A549 (cell line): Measurements from ENCODE around the gene SENP5.

ENCODE experiments used
- BHLHE40 ChIP-seq: IDR thresholded peaks from 2 replicates; pipeline ENCODE4 v1.6.1; 2012; ENCODE audit warnings: low read depth, low read length, inconsistent platforms
- EP300 ChIP-seq, 2 experiments: fragments of >200 bp; sonication (Bioruptor Twin); formaldehyde crosslinking; IDR thresholded peaks; 2 replicates in 1 of 2; 3 replicates in 1 of 2; pipeline ENCODE4 v1.6.1; 2016 to 2017
- JUN ChIP-seq, 2 experiments: fragments of >200 bp; sonication (Bioruptor Twin); formaldehyde crosslinking; IDR thresholded peaks; 2 replicates in 1 of 2; 3 replicates in 1 of 2; pipeline ENCODE4 v1.6.1; 2016 to 2017
- POLR2A ChIP-seq: IDR thresholded peaks from 2 replicates; pipeline ENCODE4 v1.6.1; 2012; ENCODE audit warnings: mild to moderate bottlenecking, low read length
- TF ChIP-seq, protein P1 (sequence below): fragments of 250-450 bp; sonication (Bioruptor Pico); IDR thresholded peaks from 2 replicates; pipeline ENCODE4 v1.5.0; 2021; ENCODE audit warnings: mild to moderate bottlenecking, moderate library complexity, borderline replicate concordance
- TF ChIP-seq, protein P2 (sequence below): IDR thresholded peaks from 2 replicates; pipeline ENCODE4 v1.6.1; 2012
- TF ChIP-seq, protein P3 (sequence below): fragments of 450-650 bp; IDR thresholded peaks from 2 replicates; pipeline ENCODE4 v1.6.1; 2014; ENCODE audit warnings: antibody characterized with exemption
- TF ChIP-seq, protein P4 (sequence below): fragments of >200 bp; sonication (Bioruptor Twin); formaldehyde crosslinking; IDR thresholded peaks from 3 replicates; pipeline ENCODE4 v1.5.1; 2016
- TF ChIP-seq, protein P5 (sequence below): IDR thresholded peaks from 2 replicates; pipeline ENCODE4 v1.6.1; 2012; ENCODE audit warnings: low read depth, borderline replicate concordance

DNA sequence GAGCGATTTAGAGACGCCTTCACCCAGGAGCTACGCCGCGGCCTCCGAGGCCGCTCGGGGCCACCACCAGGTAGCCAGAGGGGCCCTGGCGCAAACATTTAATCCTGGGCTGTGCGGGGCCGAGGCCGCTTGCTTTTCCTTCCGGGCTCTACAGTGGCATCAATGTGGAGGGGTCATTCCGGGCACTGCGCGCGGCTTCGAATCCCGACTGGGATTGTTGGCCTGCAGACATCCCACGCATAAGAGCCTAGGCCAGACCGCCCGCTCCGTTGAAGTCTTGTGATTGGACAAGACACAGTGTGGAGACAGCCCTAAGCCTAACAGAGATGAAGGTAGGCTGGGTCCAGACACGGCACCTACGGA lies 75.2 kb downstream of the SENP5 start:
- TF ChIP-seq, protein P1, sequence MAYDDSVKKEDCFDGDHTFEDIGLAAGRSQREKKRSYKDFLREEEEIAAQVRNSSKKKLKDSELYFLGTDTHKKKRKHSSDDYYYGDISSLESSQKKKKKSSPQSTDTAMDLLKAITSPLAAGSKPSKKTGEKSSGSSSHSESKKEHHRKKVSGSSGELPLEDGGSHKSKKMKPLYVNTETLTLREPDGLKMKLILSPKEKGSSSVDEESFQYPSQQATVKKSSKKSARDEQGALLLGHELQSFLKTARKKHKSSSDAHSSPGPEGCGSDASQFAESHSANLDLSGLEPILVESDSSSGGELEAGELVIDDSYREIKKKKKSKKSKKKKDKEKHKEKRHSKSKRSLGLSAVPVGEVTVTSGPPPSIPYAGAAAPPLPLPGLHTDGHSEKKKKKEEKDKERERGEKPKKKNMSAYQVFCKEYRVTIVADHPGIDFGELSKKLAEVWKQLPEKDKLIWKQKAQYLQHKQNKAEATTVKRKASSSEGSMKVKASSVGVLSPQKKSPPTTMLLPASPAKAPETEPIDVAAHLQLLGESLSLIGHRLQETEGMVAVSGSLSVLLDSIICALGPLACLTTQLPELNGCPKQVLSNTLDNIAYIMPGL (CRISPR knock-in tag): no peak
- TF ChIP-seq, protein P2, sequence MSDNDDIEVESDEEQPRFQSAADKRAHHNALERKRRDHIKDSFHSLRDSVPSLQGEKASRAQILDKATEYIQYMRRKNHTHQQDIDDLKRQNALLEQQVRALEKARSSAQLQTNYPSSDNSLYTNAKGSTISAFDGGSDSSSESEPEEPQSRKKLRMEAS: no peak
- TF ChIP-seq, protein P3, sequence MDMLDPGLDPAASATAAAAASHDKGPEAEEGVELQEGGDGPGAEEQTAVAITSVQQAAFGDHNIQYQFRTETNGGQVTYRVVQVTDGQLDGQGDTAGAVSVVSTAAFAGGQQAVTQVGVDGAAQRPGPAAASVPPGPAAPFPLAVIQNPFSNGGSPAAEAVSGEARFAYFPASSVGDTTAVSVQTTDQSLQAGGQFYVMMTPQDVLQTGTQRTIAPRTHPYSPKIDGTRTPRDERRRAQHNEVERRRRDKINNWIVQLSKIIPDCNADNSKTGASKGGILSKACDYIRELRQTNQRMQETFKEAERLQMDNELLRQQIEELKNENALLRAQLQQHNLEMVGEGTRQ: no peak
- TF ChIP-seq EP300 (IDR thresholded peaks at IDR 0.05): no peak
- TF ChIP-seq, protein P4, sequence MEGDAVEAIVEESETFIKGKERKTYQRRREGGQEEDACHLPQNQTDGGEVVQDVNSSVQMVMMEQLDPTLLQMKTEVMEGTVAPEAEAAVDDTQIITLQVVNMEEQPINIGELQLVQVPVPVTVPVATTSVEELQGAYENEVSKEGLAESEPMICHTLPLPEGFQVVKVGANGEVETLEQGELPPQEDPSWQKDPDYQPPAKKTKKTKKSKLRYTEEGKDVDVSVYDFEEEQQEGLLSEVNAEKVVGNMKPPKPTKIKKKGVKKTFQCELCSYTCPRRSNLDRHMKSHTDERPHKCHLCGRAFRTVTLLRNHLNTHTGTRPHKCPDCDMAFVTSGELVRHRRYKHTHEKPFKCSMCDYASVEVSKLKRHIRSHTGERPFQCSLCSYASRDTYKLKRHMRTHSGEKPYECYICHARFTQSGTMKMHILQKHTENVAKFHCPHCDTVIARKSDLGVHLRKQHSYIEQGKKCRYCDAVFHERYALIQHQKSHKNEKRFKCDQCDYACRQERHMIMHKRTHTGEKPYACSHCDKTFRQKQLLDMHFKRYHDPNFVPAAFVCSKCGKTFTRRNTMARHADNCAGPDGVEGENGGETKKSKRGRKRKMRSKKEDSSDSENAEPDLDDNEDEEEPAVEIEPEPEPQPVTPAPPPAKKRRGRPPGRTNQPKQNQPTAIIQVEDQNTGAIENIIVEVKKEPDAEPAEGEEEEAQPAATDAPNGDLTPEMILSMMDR: no peak
- TF ChIP-seq, protein P5, sequence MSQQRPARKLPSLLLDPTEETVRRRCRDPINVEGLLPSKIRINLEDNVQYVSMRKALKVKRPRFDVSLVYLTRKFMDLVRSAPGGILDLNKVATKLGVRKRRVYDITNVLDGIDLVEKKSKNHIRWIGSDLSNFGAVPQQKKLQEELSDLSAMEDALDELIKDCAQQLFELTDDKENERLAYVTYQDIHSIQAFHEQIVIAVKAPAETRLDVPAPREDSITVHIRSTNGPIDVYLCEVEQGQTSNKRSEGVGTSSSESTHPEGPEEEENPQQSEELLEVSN: no peak
- TF ChIP-seq POLR2A: no peak
- TF ChIP-seq BHLHE40: no peak
- no peak for TF ChIP-seq JUN (IDR thresholded peaks at IDR 0.05)
